Mucosa of rectum (tissue), 2 donors: ENCODE results near the gene ATP1B2.

ENCODE experiments used
- H3K27ac ChIP-seq, 2 donors: one replicate each; pipeline ENCODE4 v1.7.0; 2013; ENCODE audit warnings: inconsistent platforms in 2 of 2, low read depth in 2 of 2, low read length in 2 of 2
- H3K27me3 ChIP-seq, 2 donors: one replicate each; pipeline ENCODE4 v1.7.0; 2013; ENCODE audit warnings: low read length in 2 of 2; ENCODE audit not compliant: control insufficient read depth in 2 of 2, insufficient read depth in 2 of 2
- H3K36me3 ChIP-seq, 2 donors: one replicate each; pipeline ENCODE4 v1.7.0; 2013; ENCODE audit warnings: low read length in 2 of 2; ENCODE audit not compliant: control insufficient read depth in 2 of 2, insufficient read depth in 2 of 2
- H3K4me1 ChIP-seq, 2 donors: one replicate each; pipeline ENCODE4 v1.7.0; 2013; ENCODE audit warnings: low read length in 2 of 2, mild to moderate bottlenecking in 1 of 2; ENCODE audit not compliant: control insufficient read depth in 2 of 2, insufficient read depth in 2 of 2
- H3K4me3 ChIP-seq, 2 donors: one replicate each; pipeline ENCODE4 v1.7.0; 2013; ENCODE audit warnings: low read length in 2 of 2
- H3K9ac ChIP-seq, 2 donors: one replicate each; pipeline ENCODE4 v1.7.0; 2013; ENCODE audit warnings: low read length in 2 of 2, low read depth in 1 of 2, mild to moderate bottlenecking in 1 of 2
- H3K9me3 ChIP-seq, 2 donors: one replicate each; pipeline ENCODE4 v1.7.0; 2013; ENCODE audit warnings: low read length in 2 of 2; ENCODE audit not compliant: control insufficient read depth in 2 of 2
- donor health status: healthy.
- donor health status: Normal muscosa, but diverticular disease.

The ATP1B2 gene

GRCh38 chr17:7652388-7653356 is 1.9 kb downstream of the ATP1B2 start:
- Histone ChIP-seq H3K36me3 (no peaks in the 10 kb centered on the region), H3K9me3 (no peaks in the 10 kb centered on the region), H3K27me3 (peaks cover 18 to 29% of the 10 kb centered on the region in 2 donors), H3K27ac (no peak overlapping the region), H3K4me3 (no peak overlapping the region), H3K4me1 (peaks cover 6 to 13% of the 10 kb centered on the region in 2 donors), H3K9ac (no peak overlapping the region)

- H3K4me1 ChIP-seq: peaks cover 5 to 12% of the 10 kb centered on the region in 2 donors
- no peaks in the 10 kb centered on the region for H3K36me3 ChIP-seq
- H3K27ac ChIP-seq: no peak overlapping the region
- H3K4me3 ChIP-seq: no peak overlapping the region
- H3K27me3 ChIP-seq: peaks cover 14 to 21% of the 10 kb centered on the region in 2 donors
- H3K9me3 ChIP-seq: no peaks in the 10 kb centered on the region
- no peak overlapping the region for H3K9ac ChIP-seq
Measured at GRCh38 chr17:7654832-7655540, 4.3 kb downstream of the ATP1B2 start.

GRCh38 chr17:7655541-7655840 is 4.8 kb downstream of the ATP1B2 start:
- Histone ChIP-seq H3K4me1 (peaks cover under 1 to 7% of the 10 kb centered on the region in 2 donors), H3K27ac (no peak overlapping the region), H3K27me3 (peaks cover 11 to 16% of the 10 kb centered on the region in 2 donors), H3K36me3 (no peaks in the 10 kb centered on the region), H3K9ac (no peak overlapping the region), H3K4me3 (no peak overlapping the region), H3K9me3 (no peaks in the 10 kb centered on the region)

- no peaks in the 10 kb centered on the region for H3K36me3 ChIP-seq
- no peaks in the 10 kb centered on the region for H3K9me3 ChIP-seq
- no peaks in the 10 kb centered on the region for H3K4me1 ChIP-seq
- H3K27me3 ChIP-seq: peaks cover 5 to 7% of the 10 kb centered on the region in 2 donors
- H3K4me3 ChIP-seq: no peak overlapping the region
- H3K9ac ChIP-seq: no peak overlapping the region
- no peak overlapping the region for H3K27ac ChIP-seq
Measured at GRCh38 chr17:7656958-7657609, 6.4 kb downstream of the ATP1B2 start.

- Histone ChIP-seq H3K9ac (no peak overlapping the region), H3K9me3 (no peaks in the 10 kb centered on the region), H3K4me3 (no peak overlapping the region), H3K27ac (no peak overlapping the region), H3K4me1 (no peaks in the 10 kb centered on the region), H3K36me3 (peaks cover 14 to 36% of the 10 kb centered on the region in 2 donors), H3K27me3 (no peaks in the 10 kb centered on the region)
Measured at GRCh38 chr17:7667656-7668406, 17.1 kb downstream of the ATP1B2 start.

GRCh38 chr17:7668482-7668881 is 17.8 kb downstream of the ATP1B2 start:
- H3K27ac ChIP-seq: no peak overlapping the region
- H3K4me3 ChIP-seq: no peak overlapping the region
- H3K4me1 ChIP-seq: no peaks in the 10 kb centered on the region
- H3K9ac ChIP-seq: no peak overlapping the region
- H3K9me3 ChIP-seq: peaks cover 0 to 2% of the 10 kb centered on the region in 2 donors
- H3K27me3 ChIP-seq: no peaks in the 10 kb centered on the region
- H3K36me3 ChIP-seq: peaks cover 17 to 42% of the 10 kb centered on the region in 2 donors

GRCh38 chr17:7673239-7673638 is 22.5 kb downstream of the ATP1B2 start:
- no peaks in the 10 kb centered on the region for H3K27me3 ChIP-seq
- no peak overlapping the region for H3K4me3 ChIP-seq
- H3K4me1 ChIP-seq: no peaks in the 10 kb centered on the region
- no peak overlapping the region for H3K27ac ChIP-seq
- H3K9me3 ChIP-seq: peaks cover 0 to 4% of the 10 kb centered on the region in 2 donors
- no peak overlapping the region for H3K9ac ChIP-seq
- peaks cover 36 to 59% of the 10 kb centered on the region in 2 donors for H3K36me3 ChIP-seq

GRCh38 chr17:7674934-7675333 is 24.2 kb downstream of the ATP1B2 start:
- Histone ChIP-seq H3K9me3 (peaks cover 0 to 4% of the 10 kb centered on the region in 2 donors), H3K36me3 (peaks cover 29 to 43% of the 10 kb centered on the region in 2 donors)

GRCh38 chr17:7676533-7676932 is 25.8 kb downstream of the ATP1B2 start:
- no peak overlapping the region for H3K9ac ChIP-seq
- H3K27ac ChIP-seq: no peak overlapping the region
- peaks cover 23 to 32% of the 10 kb centered on the region in 2 donors for H3K36me3 ChIP-seq
- no peak overlapping the region for H3K4me3 ChIP-seq
- no peaks in the 10 kb centered on the region for H3K4me1 ChIP-seq
- peaks cover 0 to 4% of the 10 kb centered on the region in 2 donors for H3K9me3 ChIP-seq
- H3K27me3 ChIP-seq: no peaks in the 10 kb centered on the region

More at GRCh38 chr17:7674934-7675333, 24.2 kb downstream of the ATP1B2 start:
- Histone ChIP-seq H3K4me3 (no peak overlapping the region), H3K9ac (no peak overlapping the region), H3K4me1 (no peaks in the 10 kb centered on the region), H3K27ac (no peak overlapping the region), H3K27me3 (no peaks in the 10 kb centered on the region)
